K562 (cell line): ENCODE measurements around the gene SURF4. TPM values are rescaled to one million over a fixed set of nuclear protein-coding genes. Genes with fewer than 3 reads are reported as not detected.

ENCODE experiments used
- ATAC-seq: fragments of 200-7000 bp; cut with Tn5 transposase; 3 replicates; pipeline ENCODE4 v1.9.1; 2020; ENCODE audit warnings: moderate library complexity
- BruUV-seq: library from RNA; stranded (reverse); fragments of 400-500 nt; replicated peaks from 2 replicates; lab custom pipeline; 2021; lab: Mats Ljungman, UMichigan
- CTCF ChIA-PET: fragments of 300-600 bp; formaldehyde crosslinking; extraction: SDS; loops from one replicate; lab custom pipeline; 2021; ENCODE audit warnings: low intra/inter-chr PET ratio; lab: Yijun Ruan, JAX
- POLR2A ChIA-PET: fragments of 300-600, 350-650 bp; sonication (Branson Sonifier 250); formaldehyde crosslinking; extraction: SDS; loops from one replicate; lab custom pipeline; 2021; ENCODE audit warnings: antibody characterized with exemption, inconsistent platforms; lab: Yijun Ruan, JAX
- DNase-seq, 4 experiments: peaks; one replicate each; pipeline versions ENCODE4 v3.0.0 to v3.0.0-alpha.2; 2011 to 2018; ENCODE audit warnings: low spot score in 3 of 4, mixed read lengths in 3 of 4; ENCODE audit errors: extremely low read depth in 1 of 4
- FAIRE-seq: peaks from 2 replicates; lab custom pipeline; 2011; peaks lifted over from hg19 to GRCh38; lab: Jason Lieb, UNC
- H2AFZ ChIP-seq: 2 replicates; pipeline ENCODE4 v1.6.0; 2011; ENCODE audit warnings: low read depth, low read length, control low read depth, inconsistent platforms
- H3K27ac ChIP-seq: fragments of 200-600 bp; 3 replicates; pipeline ENCODE4 v1.8.0; 2011; ENCODE audit warnings: low read depth, mild to moderate bottlenecking, control low read depth, inconsistent platforms, low read length, moderate library complexity, mixed read lengths; ENCODE audit errors: extremely low read depth
- H3K27me3 ChIP-seq, 2 experiments: fragments of 300-600 bp in 1 of 2; 2 replicates in 1 of 2; 3 replicates in 1 of 2; pipeline versions ENCODE4 v1.6.0 to v1.8.0; 2011; ENCODE audit warnings: inconsistent platforms in 2 of 2, low read length in 2 of 2, mild to moderate bottlenecking in 1 of 2, mixed read lengths in 1 of 2, moderate library complexity in 1 of 2; ENCODE audit not compliant: control insufficient read depth in 2 of 2, insufficient read depth in 2 of 2
- H3K36me3 ChIP-seq: fragments of 300-600 bp; 3 replicates; pipeline ENCODE4 v1.8.0; 2011; ENCODE audit warnings: mild to moderate bottlenecking, low read length, inconsistent platforms; ENCODE audit not compliant: control insufficient read depth, insufficient read depth
- H3K4me1 ChIP-seq, 2 experiments: fragments of 200-600 bp in 1 of 2; replicated peaks in 1 of 2; 2 replicates in 1 of 2; 3 replicates in 1 of 2; pipeline versions ENCODE4 v1.5.1 to v1.8.0; 2011; ENCODE audit warnings: inconsistent platforms in 2 of 2, low read length in 2 of 2, mild to moderate bottlenecking in 1 of 2, mixed read lengths in 1 of 2, moderate library complexity in 1 of 2; ENCODE audit not compliant: control insufficient read depth in 2 of 2, insufficient read depth in 2 of 2
- H3K4me2 ChIP-seq: 2 replicates; pipeline ENCODE4 v1.6.1; 2011; ENCODE audit warnings: low read length, control low read depth, inconsistent platforms, mixed read lengths; ENCODE audit not compliant: insufficient read depth
- H3K4me3 ChIP-seq: fragments of 200-600 bp; sonication (generic), shearing (Covaris generic); 2 replicates; pipeline ENCODE4 v1.5.1; 2016; ENCODE audit warnings: control low read depth, inconsistent platforms
- H3K79me2 ChIP-seq: fragments of 200-600 bp; 3 replicates; pipeline ENCODE4 v1.8.0; 2011; ENCODE audit warnings: low read length, inconsistent platforms; ENCODE audit not compliant: control insufficient read depth, insufficient read depth
- H3K9ac ChIP-seq, 2 experiments: 2 replicates each; pipeline versions ENCODE4 v1.6.0 to v1.6.1; 2011; ENCODE audit warnings: low read depth in 2 of 2, low read length in 2 of 2, control low read depth in 1 of 2, inconsistent platforms in 1 of 2, mild to moderate bottlenecking in 1 of 2, mixed read lengths in 1 of 2; ENCODE audit not compliant: insufficient read depth in 1 of 2
- H3K9me1 ChIP-seq: one replicate; pipeline ENCODE4 v1.6.0; 2011; ENCODE audit warnings: inconsistent platforms, mild to moderate bottlenecking, low read length, moderate library complexity; ENCODE audit not compliant: control insufficient read depth, insufficient read depth
- H3K9me3 ChIP-seq: replicated peaks from 2 replicates; pipeline ENCODE4 v1.5.1; 2011; ENCODE audit warnings: low read depth, low read length, inconsistent platforms; ENCODE audit not compliant: control insufficient read depth, insufficient read depth
- H4K20me1 ChIP-seq: replicated peaks from 2 replicates; pipeline ENCODE4 v1.6.1; 2011; ENCODE audit warnings: low read length, inconsistent platforms, mixed read lengths; ENCODE audit not compliant: control insufficient read depth, insufficient read depth
- CBX5 ChIP-seq: IDR thresholded peaks from 2 replicates; pipeline ENCODE4 v1.6.1; 2014; ENCODE audit warnings: low read depth, borderline replicate concordance
- DPF2 ChIP-seq: fragments of 450-650 bp; IDR thresholded peaks from 2 replicates; pipeline ENCODE4 v1.6.1; 2016
- GABPB1 ChIP-seq: sonication (generic); formaldehyde crosslinking; IDR thresholded peaks from 2 replicates; pipeline ENCODE4 v1.8.0; 2022; ENCODE audit warnings: mild to moderate bottlenecking, missing genetic modification reagents
- GATAD2A ChIP-seq: fragments of 450-650 bp; IDR thresholded peaks from 2 replicates; pipeline ENCODE4 v1.6.1; 2017
- HDAC3 ChIP-seq: fragments of 450-650 bp; IDR thresholded peaks from 2 replicates; pipeline ENCODE4 v1.6.1; 2018; ENCODE audit warnings: borderline replicate concordance, mild to moderate bottlenecking, moderate library complexity; ENCODE audit not compliant: partially characterized antibody
- HDAC8 ChIP-seq: fragments of 450-650 bp; IDR thresholded peaks from 2 replicates; pipeline ENCODE4 v1.6.1; 2016; ENCODE audit warnings: mild to moderate bottlenecking, missing genetic modification characterization, moderate library complexity, missing compliant biosample characterization
- NELFE ChIP-seq: IDR thresholded peaks from 2 replicates; pipeline ENCODE4 v1.6.1; 2011; ENCODE audit warnings: mild to moderate bottlenecking; ENCODE audit not compliant: insufficient read depth, insufficient read length
- RERE ChIP-seq: sonication (generic); formaldehyde crosslinking; IDR thresholded peaks from 2 replicates; pipeline ENCODE4 v1.8.0; 2023; ENCODE audit warnings: missing genetic modification reagents, mild to moderate bottlenecking, borderline replicate concordance
- ZBTB1 ChIP-seq: sonication (generic); formaldehyde crosslinking; IDR thresholded peaks from 2 replicates; pipeline ENCODE4 v1.8.1; 2023; ENCODE audit warnings: missing genetic modification reagents, low read depth, mild to moderate bottlenecking, borderline replicate concordance
- ZNF445 ChIP-seq: fragments of 250-450 bp; sonication (Bioruptor Pico); IDR thresholded peaks from 2 replicates; pipeline ENCODE4 v1.4.0; 2020; ENCODE audit warnings: low read depth, mild to moderate bottlenecking, moderate library complexity
- WGBS: fragments of 100-300 bp; shearing (Covaris generic); methylation state at CpG from one replicate; pipeline ENCODE4 v1.1.6; 2016; ENCODE audit warnings: low coverage, mixed read lengths; ENCODE audit not compliant: insufficient coverage; ENCODE audit errors: missing lambda C conversion rate; 5-methylcytosine and 5-hydroxymethylcytosine counted together
- in situ Hi-C: fragments of 300-500 bp; cut with MboI; formaldehyde crosslinking; loops from 4 replicates; pipeline ENCODE4 v1.15.0; 2018; ENCODE audit warnings: inconsistent platforms, mixed read lengths
- intact Hi-C: fragments of 100-400 bp; cut with micrococcal nuclease; formaldehyde crosslinking; loops from 2 replicates; pipeline ENCODE4 v1.14.2; 2022
- polyA plus RNA-seq, 8 experiments: library from polyadenylated mRNA; depleted of rRNA in 4 of 8; stranded (reverse) in 5 of 8; unstranded in 3 of 8; fragments of >200 nt; fragmentation: Nextera tagmentation in 2 of 8; fragmentation: Illumina TruSeq in 1 of 8; extraction: Ambion mirVana in 2 of 8; extraction: Trizol in 1 of 8; gene quantifications; 2 replicates each; pipeline versions ENCODE4 v1.2.1 to v1.2.3, GENCODE V29; 2011 to 2014; ENCODE audit warnings: inconsistent platforms in 1 of 8, missing spikeins in 1 of 8
- total RNA-seq, 7 experiments: library from RNA; depleted of rRNA in 6 of 7; stranded (reverse); fragments of >200 nt in 6 of 7; fragmentation: Illumina TruSeq in 2 of 7; extraction: Trizol in 2 of 7; gene quantifications; 2 replicates each; pipeline versions ENCODE4 v1.2.1 to v1.2.3, GENCODE V29; 2011 to 2021; ENCODE audit warnings: low replicate concordance in 1 of 7
- TF ChIP-seq, protein P1 (sequence below): fragments of 450-650 bp; IDR thresholded peaks from 2 replicates; pipeline ENCODE4 v1.6.1; 2016; ENCODE audit warnings: borderline replicate concordance
- TF ChIP-seq, protein P2 (sequence below): fragments of 250-450 bp; sonication (Bioruptor Pico); IDR thresholded peaks from 2 replicates; pipeline ENCODE4 v1.5.0; 2021; ENCODE audit warnings: mild to moderate bottlenecking, moderate library complexity

Gene SURF4
- total and polyA plus RNA-seq, 9 of the 15 experiments (the other 6 are each of a cell fraction or from before 2014, with no cell fraction given), result 8.4 to 176 (median 130) TPM

- 88% methylated on average over 7 of the region's 7 CpGs for WGBS
- Histone ChIP-seq H3K36me3 (peaks cover 70% of the 10 kb centered on the region), H3K79me2 (peaks cover 95% of the 10 kb centered on the region), H3K4me1 (peaks cover 33 to 45% of the 10 kb centered on the region in 2 experiments; a peak in 4 of 5 replicates), H3K27ac (no peak overlapping the region), H3K9me1 (peaks cover 34% of the 10 kb centered on the region), H4K20me1 (peaks cover 66% of the 10 kb centered on the region), H3K27me3 (no peaks in the 10 kb centered on the region), H3K9me3 (no peaks in the 10 kb centered on the region), H3K4me2 (peak overlapping the region; percentile 45; the same call in 1 of the 2 replicates), H2AFZ (no peak overlapping the region), H3K9ac (peak overlapping the region; percentile 18 to 74; a peak in 3 of 4 replicates), H3K4me3 (no peak overlapping the region)
- intact Hi-C loops (no loop called here), in situ Hi-C loops (no loop called here)
- no TSS peak for BruUV-seq
- ChIA-PET CTCF (no interaction called here), POLR2A (interaction anchor here (0.7 to 8.5 kb wide), 8 partner anchors 7 to 116 kb away, joined by 3 to 109 read pairs (median 7); partner anchors contain the start of genes MED22, RPL7A, SLC2A6 and SURF1)
- DNase-seq, result no peak
- no peak for ATAC-seq
- no peak for FAIRE-seq
- TF ChIP-seq RERE (0 out of 2 replicates have a peak, but pooled peaks have one; percentile 33), HDAC8 (tag) (no peak), ZBTB1 (CRISPR knock-in tag) (0 out of 2 replicates have a peak, but pooled peaks have one; percentile 11), GATAD2A (no peak), HDAC3 (no peak), NELFE (no peak), CBX5 (no peak), DPF2 (no peak), ZNF445 (CRISPR knock-in tag) (no peak), GABPB1 (CRISPR knock-in tag) (peak; percentile 21; the same call in 1 of the 2 replicates)
- TF ChIP-seq, protein P1, sequence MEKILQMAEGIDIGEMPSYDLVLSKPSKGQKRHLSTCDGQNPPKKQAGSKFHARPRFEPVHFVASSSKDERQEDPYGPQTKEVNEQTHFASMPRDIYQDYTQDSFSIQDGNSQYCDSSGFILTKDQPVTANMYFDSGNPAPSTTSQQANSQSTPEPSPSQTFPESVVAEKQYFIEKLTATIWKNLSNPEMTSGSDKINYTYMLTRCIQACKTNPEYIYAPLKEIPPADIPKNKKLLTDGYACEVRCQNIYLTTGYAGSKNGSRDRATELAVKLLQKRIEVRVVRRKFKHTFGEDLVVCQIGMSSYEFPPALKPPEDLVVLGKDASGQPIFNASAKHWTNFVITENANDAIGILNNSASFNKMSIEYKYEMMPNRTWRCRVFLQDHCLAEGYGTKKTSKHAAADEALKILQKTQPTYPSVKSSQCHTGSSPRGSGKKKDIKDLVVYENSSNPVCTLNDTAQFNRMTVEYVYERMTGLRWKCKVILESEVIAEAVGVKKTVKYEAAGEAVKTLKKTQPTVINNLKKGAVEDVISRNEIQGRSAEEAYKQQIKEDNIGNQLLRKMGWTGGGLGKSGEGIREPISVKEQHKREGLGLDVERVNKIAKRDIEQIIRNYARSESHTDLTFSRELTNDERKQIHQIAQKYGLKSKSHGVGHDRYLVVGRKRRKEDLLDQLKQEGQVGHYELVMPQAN, result no peak
- TF ChIP-seq, protein P2, sequence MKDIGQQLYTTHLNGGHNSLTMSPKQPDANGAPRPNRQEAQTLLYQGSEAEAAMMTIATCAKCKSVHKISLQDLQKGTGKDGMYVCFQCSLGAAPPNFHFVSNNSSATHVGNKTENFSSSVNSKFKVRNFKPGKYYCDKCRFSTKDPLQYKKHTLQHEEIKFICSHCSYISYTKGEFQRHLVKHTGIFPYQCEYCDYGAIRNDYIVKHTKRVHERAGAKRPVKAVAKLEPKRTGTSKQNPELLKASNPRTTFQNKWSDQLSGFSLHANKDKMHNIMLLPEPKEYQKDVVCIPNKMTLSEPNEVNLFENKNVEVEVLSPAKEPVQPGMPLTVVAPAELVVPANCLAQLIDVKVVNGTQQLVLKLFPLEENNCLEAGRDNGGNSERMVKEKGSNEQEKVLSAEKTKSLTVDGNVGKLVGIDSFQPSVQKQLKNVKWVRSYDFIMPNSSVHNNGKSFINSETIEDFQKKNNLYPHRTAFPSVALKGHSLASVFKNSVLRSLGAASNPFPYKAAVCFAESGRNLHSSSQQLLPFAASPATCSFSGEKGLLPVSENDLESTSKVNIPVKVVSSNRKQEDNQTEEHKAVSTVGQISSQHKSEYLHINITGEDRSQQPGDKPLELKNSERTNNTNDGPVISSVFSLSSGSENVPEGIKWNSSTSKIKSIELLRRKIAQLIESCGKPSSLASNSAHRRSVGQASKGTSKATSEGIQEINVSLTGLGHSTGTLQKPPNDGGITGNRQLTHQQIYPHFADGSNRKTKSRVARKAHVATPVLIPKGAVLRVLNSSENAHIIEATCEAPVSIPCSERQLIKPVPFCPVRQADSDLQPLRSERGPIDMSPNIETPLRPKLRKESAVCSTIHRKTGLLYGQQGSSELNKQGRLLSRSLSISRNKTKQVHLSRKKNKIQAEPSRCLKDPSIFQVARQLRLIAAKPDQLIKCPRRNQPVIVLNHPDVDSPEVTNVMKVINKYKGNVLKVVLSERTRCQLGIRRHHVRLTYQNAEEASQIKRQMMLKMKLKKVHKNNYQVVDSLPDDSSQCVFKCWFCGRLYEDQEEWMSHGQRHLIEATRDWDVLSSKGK (CRISPR knock-in tag), result no peak
Measured at GRCh38 chr9:133372144-133372543, 3.7 kb downstream of the SURF4 start.
